NCI-H1417 treated with DMSO at 0.1 percent for 48 hours (cell line): ENCODE data around the gene KRT81.
"Not testable (repeated sequence)": the region's sequence is repeated elsewhere in the genome, so short reads cannot be mapped to it uniquely, and the experiment has no call there.

Experiments used
- DNase-seq: peaks from one replicate; lab custom pipeline; 2025; lab: John Stamatoyannopoulos, UW

The KRT81 gene

GRCh38 chr12:52317468-52318052, 26.2 kb upstream of the KRT81 start:
- DNase-seq = no peak

- DNase-seq = no peak
These were observed 25.4 kb upstream of the KRT81 start for GRCh38 chr12:52316701-52317100.

- DNase-seq = no peak
These were observed 25.0 kb upstream of the KRT81 start for GRCh38 chr12:52316290-52316689.

GRCh38 chr12:52315721-52316120, 24.4 kb upstream of the KRT81 start:
- not testable (repeated sequence) for DNase-seq

GRCh38 chr12:52314511-52314910, 23.2 kb upstream of the KRT81 start:
- DNase-seq = no peak

GRCh38 chr12:52313926-52314325, 22.6 kb upstream of the KRT81 start:
- DNase-seq = no peak

- DNase-seq = no peak
These were observed 22.1 kb upstream of the KRT81 start for GRCh38 chr12:52313461-52313860.

GRCh38 chr12:52312086-52312485, 20.8 kb upstream of the KRT81 start:
- no peak for DNase-seq

- DNase-seq = no peak
These were observed 19.9 kb upstream of the KRT81 start for GRCh38 chr12:52311285-52311648.

- no peak for DNase-seq
These were observed 19.4 kb upstream of the KRT81 start for GRCh38 chr12:52310622-52311284.

- DNase-seq = no peak
These were observed 17.6 kb upstream of the KRT81 start for GRCh38 chr12:52308806-52309425.

- DNase-seq = peak; percentile 48
These were observed 16.8 kb upstream of the KRT81 start for GRCh38 chr12:52307836-52308805.

- no peak for DNase-seq
These were observed 15.4 kb upstream of the KRT81 start for GRCh38 chr12:52306731-52307130.

- no peak for DNase-seq
These were observed 14.8 kb upstream of the KRT81 start for GRCh38 chr12:52305921-52306705.

- not testable (repeated sequence) for DNase-seq
These were observed 13.6 kb upstream of the KRT81 start for GRCh38 chr12:52304941-52305411.

- not testable (repeated sequence) for DNase-seq
These were observed 11.0 kb upstream of the KRT81 start for GRCh38 chr12:52302242-52302914.

GRCh38 chr12:52301721-52302120, 10.4 kb upstream of the KRT81 start:
- not testable (repeated sequence) for DNase-seq

GRCh38 chr12:52300796-52301691, 9.7 kb upstream of the KRT81 start:
- DNase-seq = no peak

GRCh38 chr12:52298677-52299190, 7.4 kb upstream of the KRT81 start:
- no peak for DNase-seq
